Raji (cell line): ENCODE measurements around the gene GLIS1.

Experiments
- POLR2A ChIP-seq: IDR thresholded peaks from 2 replicates; pipeline ENCODE4 v1.6.1; 2011; ENCODE audit warnings: low read depth, low read length, control low read depth; ENCODE audit not compliant: insufficient read depth

Gene GLIS1

GRCh38 chr1:53591924-53592323 is 147.0 kb downstream of the GLIS1 start:
- no peak for TF ChIP-seq POLR2A

DNA sequence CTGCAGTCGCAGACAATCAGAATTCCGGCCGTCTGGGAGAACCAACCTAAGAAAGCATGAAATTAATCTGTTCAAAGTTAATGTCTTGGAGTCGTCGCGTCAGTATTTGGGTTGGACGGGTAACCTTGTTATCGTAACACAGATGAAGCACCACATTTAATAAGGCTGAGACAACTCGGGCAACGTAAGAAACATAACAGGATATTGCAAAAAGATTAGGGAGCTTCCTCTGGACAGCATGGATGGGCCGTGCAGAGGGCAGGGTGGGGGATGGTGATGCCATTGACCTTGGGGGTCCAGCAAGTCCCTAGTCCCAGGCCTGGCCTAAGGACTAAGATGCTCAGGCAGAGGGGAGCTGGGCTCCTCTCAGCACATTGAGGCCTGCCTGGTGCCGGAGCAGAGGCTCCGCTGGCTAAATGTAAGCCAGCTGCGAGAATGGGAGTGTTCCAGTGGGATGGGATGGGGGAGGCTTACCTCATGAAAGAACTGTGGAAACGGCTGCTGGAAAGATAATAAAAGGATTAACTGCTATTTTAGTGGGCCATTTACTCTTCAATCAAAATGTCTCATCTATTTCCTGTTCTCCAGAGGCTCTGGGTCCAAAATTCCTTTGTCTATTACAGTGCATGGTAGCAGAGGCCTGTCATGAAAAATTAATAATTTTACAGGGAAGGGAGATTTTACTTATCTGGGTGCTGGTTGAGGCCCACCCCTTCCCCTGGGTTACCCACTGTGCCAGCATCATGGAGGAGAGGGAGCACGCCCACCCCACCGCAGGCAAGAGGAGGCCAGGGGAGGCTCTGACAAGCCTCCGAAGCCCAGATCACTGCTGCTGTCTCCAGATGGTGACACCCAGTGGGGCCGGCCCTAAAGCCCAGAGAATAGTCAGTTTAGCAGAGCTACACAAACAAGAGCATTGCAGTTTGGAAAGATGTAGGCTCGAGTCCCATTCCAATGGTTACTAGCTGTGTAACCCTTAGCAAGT is 148.1 kb downstream of the GLIS1 start:
- TF ChIP-seq POLR2A: no peak

- no peak for TF ChIP-seq POLR2A
Observed at GRCh38 chr1:53590104-53590503, 148.9 kb downstream of the GLIS1 start.

GRCh38 chr1:53589043-53589887 is 149.7 kb downstream of the GLIS1 start:
- no peak for TF ChIP-seq POLR2A

DNA sequence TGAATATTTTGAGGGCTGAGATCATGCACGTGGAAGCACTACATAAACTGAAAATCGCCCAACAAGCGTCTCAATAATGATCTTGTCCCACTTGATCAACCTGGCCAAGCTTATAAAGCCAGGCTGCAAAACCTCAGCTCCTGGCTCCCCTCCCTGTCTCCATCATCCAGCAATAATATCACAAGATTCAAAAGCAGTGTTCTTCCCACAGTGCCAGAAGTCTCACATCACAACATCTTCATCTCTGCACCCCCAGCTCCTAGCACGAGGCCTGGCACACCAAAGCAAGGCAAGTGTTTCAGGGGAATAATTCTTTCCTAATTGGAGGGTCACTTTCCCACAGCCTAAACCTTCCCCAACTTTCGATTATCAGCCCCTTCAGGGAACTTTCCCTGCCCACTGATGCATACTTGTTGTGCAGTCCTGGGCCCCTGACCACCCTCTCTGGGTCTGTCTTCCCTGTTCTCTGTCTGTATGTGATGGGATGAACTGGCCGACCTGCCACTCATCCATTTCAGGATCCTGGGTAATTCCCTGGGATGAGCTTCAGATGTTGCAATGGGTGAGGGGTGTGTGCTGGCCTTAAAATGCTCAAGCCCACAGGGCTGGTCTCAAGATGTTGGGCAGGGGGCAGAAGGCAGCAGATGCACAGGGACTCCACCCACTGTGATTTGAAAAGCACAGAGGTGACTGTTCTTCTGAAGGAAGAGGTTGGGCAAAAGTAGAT is 150.7 kb downstream of the GLIS1 start:
- no peak for TF ChIP-seq POLR2A

GRCh38 chr1:53587252-53587988 is 151.5 kb downstream of the GLIS1 start:
- TF ChIP-seq POLR2A: no peak

DNA sequence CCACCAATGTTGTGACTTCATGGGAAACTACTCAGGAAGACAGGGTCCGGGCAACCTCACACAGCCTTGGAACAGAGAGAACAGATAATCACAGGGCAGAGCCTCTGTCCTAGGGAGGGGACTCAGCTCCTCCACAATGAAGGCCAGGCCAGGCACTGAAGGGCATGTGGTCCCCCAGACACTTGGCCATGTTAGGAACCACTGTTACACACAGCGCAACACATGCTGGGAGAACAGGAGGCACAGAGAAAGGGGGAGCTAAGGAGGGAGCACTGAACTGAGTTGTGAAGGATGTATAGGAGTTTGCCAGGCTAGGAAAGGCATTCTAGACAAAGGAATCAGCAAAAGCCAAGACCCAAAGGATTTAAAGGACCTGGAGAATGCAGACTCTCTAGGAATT is 152.2 kb downstream of the GLIS1 start:
- no peak for TF ChIP-seq POLR2A

DNA sequence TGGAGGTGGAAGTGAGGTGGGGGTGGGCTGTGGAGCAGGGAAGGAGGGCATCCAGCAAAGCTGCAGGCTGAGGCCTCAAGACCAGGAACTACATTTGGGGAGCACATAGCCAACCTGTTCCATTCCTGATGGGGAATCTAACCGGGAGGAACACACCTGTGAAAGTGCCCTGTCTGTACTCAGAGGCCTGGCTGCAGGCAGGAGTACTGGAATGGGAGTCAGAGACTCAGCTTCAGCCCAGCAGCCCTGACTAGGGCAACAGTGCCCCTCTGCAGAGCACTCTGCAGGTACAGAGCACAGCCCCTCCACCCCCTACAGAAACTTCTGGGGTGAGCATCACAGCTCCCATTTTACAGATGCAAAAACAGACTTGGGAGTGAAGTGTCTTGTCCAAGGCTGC is 153.4 kb downstream of the GLIS1 start:
- TF ChIP-seq POLR2A: no peak

DNA sequence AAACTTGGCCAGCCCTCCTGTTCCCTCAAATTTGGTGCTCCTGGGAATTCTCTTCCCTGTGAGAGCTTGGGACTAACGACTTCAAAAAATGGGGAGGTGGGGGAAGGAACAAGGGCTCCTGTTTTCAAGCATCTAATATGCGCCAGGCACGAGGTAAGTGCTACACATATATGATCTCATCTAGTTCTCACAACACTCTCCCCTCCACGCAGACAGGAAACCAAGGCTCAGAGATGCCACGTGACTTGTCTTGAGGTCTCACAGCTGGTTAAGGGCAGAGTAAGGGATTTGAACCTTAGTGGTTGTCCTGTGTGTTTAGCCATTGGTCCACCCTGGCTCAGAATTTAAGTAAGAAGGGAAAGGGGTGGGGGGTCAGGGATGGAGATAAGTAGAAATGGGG is 153.8 kb downstream of the GLIS1 start:
- no peak for TF ChIP-seq POLR2A

DNA sequence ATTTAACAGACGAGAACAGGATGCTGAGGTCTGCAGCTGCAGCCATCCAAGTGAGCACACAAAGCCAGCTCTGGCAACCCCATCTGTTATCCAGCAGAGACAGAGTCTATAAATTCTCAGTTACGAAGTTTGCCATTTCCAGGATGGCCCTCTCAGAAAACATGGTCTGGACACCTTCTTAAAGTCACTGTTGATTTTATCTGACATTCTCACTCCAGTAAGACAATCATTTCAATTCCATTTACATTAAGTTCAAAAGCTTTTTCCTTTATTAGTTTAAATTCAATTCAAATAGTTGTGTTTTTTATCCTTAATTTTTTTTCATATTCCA is 154.2 kb downstream of the GLIS1 start:
- TF ChIP-seq POLR2A: no peak

DNA sequence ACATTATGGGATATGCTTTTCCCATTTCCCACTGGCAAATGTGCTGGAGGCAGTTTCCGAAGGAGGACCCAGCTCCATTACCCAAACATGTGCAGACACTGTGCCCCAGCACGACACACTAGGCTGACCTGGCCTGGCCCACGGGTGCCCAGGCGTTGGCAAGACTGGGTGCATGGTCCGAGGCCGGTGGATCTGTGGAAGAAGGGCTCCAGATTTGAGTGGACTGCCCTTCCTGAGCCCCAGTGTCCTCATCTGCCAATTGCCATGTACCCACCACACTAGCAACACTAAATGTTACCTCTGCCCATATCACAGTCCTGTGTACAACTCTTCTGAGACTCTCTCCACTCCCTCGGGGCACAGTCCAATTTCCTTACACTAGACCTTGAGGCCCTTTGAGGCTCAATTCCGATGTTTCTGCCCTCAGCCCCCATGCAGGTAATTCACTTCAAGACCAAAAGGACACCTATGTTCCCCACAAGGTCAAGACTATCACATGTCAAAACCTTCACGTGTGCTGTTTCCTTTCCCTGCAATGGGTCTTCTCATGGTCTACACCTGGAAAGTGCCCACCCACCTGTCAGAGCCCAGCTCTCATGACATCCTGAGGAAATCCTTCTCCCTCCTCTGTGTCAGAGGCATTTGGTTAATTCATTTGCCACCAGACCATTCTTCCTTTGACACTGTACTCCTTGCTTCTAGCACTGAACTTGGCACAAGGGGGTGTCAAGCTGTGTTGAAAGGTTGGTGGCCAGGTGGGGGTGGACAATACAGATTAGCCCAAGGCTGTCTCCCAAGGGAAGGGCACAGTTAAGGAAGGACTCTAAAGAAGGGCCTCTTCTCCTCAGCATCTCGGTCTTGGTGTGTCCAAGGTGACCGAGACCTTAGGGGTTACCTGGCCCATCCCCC is 154.8 kb downstream of the GLIS1 start:
- TF ChIP-seq POLR2A: no peak

DNA sequence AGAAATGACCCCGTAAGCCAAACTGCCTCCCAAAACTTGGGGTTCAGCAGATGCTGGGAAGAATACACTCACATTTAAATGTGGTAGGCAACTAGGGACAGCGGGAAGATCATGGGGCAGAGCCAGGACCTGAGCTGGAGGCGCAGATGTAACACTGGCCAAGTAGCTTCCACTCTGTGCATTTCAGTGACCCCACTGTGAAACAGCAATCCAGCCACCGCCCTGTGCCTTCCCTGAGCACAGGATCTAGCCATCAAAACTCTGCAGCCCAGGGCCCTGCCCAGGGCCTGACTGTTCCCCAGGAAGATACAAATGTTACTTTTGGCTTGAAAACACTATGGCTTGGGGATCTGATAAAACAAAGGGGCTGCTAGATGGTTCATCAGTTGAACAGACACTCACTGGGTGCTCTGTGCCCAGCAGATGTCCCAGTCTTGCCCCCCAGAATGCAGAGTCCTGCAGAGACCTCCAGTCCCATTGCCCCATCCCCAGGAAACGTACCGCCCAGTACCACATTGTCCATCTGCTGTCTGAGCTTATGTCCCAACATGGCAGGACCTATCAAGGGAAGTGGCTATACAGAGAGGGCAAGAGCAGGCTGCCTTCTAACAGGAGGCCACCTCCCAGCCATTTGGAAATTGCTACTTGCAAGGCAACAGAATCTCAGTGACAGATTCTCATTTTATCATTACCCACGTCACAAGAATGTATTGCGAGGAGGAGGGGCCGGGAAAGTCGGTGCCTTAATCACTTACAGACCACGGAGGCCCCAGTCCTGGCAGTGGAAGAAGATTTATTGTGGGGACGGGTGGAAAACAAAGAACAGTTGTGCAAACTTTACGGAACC is 155.7 kb downstream of the GLIS1 start:
- TF ChIP-seq POLR2A: no peak

- no peak for TF ChIP-seq POLR2A
Observed at GRCh38 chr1:53582211-53583020, 156.5 kb downstream of the GLIS1 start.
